MM.1S (cell line): Measurements from ENCODE around the gene HMX2.

Experiments
- DNase-seq: peaks from one replicate; pipeline ENCODE4 v3.0.0-alpha.2; 2015
- H2AFZ ChIP-seq: fragments of 300-600 bp; sonication (generic); 2 replicates; pipeline ENCODE4 v1.6.0; 2016; ENCODE audit warnings: antibody characterized with exemption, low read length
- H3F3A ChIP-seq: fragments of 300-600 bp; sonication (generic); 2 replicates; pipeline ENCODE4 v1.6.1; 2016; ENCODE audit warnings: mild to moderate bottlenecking, antibody characterized with exemption, low read length, moderate library complexity, mixed read lengths; ENCODE audit not compliant: insufficient read depth
- H3K27ac ChIP-seq: fragments of 300-600 bp; sonication (generic); 2 replicates; pipeline ENCODE4 v1.5.1; 2016; ENCODE audit warnings: mild to moderate bottlenecking, low read length
- H3K27me3 ChIP-seq: fragments of 300-600 bp; sonication (generic); replicated peaks from 2 replicates; pipeline ENCODE4 v1.6.0; 2016; ENCODE audit warnings: low read length; ENCODE audit not compliant: insufficient read depth
- H3K36me3 ChIP-seq: fragments of 300-600 bp; sonication (generic); replicated peaks from 2 replicates; pipeline ENCODE4 v1.6.1; 2016; ENCODE audit warnings: mild to moderate bottlenecking, low read length, mixed read lengths; ENCODE audit not compliant: insufficient read depth
- H3K4me1 ChIP-seq: fragments of 300-600 bp; sonication (generic); 2 replicates; pipeline ENCODE4 v1.6.1; 2016; ENCODE audit warnings: low read length, mixed read lengths
- H3K4me2 ChIP-seq: fragments of 300-600 bp; sonication (generic); 2 replicates; pipeline ENCODE4 v1.6.0; 2016; ENCODE audit warnings: low read depth, low read length
- H3K4me3 ChIP-seq: fragments of 300-600 bp; sonication (generic); 2 replicates; pipeline ENCODE4 v1.5.1; 2016; ENCODE audit warnings: low read length, mixed read lengths
- H3K79me2 ChIP-seq: fragments of 300-600 bp; sonication (generic); 2 replicates; pipeline ENCODE4 v1.6.1; 2016; ENCODE audit warnings: mixed run types, low read length, mixed read lengths
- H3K9ac ChIP-seq: fragments of 300-600 bp; sonication (generic); 2 replicates; pipeline ENCODE4 v1.6.1; 2016; ENCODE audit warnings: low read length, mixed read lengths
- H3K9me2 ChIP-seq: fragments of 300-600 bp; sonication (generic); replicated peaks from 2 replicates; pipeline ENCODE4 v1.6.1; 2016; ENCODE audit warnings: mild to moderate bottlenecking, low read length, mixed read lengths; ENCODE audit not compliant: insufficient read depth
- H3K9me3 ChIP-seq: fragments of 300-600 bp; sonication (generic); replicated peaks from 2 replicates; pipeline ENCODE4 v1.6.1; 2016; ENCODE audit warnings: mild to moderate bottlenecking, low read length, mixed read lengths; ENCODE audit not compliant: insufficient read depth
- H4K20me1 ChIP-seq: fragments of 300-600 bp; sonication (generic); 2 replicates; pipeline ENCODE4 v1.6.1; 2016; ENCODE audit warnings: mild to moderate bottlenecking, low read length, moderate library complexity, mixed read lengths; ENCODE audit not compliant: insufficient read depth
- CTCF ChIP-seq: fragments of 300-600 bp; sonication (generic); IDR thresholded peaks from 2 replicates; pipeline ENCODE4 v1.5.1; 2016; ENCODE audit warnings: antibody characterized with exemption, low read length, mixed read lengths
- EZH2 ChIP-seq: fragments of 300-600 bp; sonication (generic); optimal IDR thresholded peaks from 2 replicates; pipeline ENCODE3; 2017; ENCODE audit warnings: low read depth, mild to moderate bottlenecking, antibody characterized with exemption, low read length, mixed read lengths
- EZH2phosphoT487 ChIP-seq: fragments of 300-600 bp; sonication (generic); IDR thresholded peaks from 2 replicates; pipeline ENCODE4 v1.6.1; 2018; ENCODE audit warnings: antibody characterized with exemption, low read length

Gene HMX2

GRCh38 chr10:123134343-123134914 lies 13.5 kb upstream of the HMX2 start:
- Histone ChIP-seq H3K4me1 (no peaks in the 10 kb centered on the region), H3K27me3 (peaks cover 7% of the 10 kb centered on the region), H3K4me3 (no peak overlapping the region), H3K9ac (no peak overlapping the region), H3K36me3 (no peaks in the 10 kb centered on the region), H3K9me3 (no peaks in the 10 kb centered on the region), H3F3A (no peaks in the 10 kb centered on the region), H3K27ac (no peak overlapping the region), H3K4me2 (no peak overlapping the region), H2AFZ (no peak overlapping the region), H3K79me2 (no peaks in the 10 kb centered on the region), H4K20me1 (no peaks in the 10 kb centered on the region), H3K9me2 (no peaks in the 10 kb centered on the region)
- no peak for TF ChIP-seq EZH2phosphoT487
- TF ChIP-seq CTCF, result no peak
- TF ChIP-seq EZH2, result no peak
- no peak for DNase-seq

GRCh38 chr10:123134915-123135414 lies 13.0 kb upstream of the HMX2 start:
- Histone ChIP-seq H3K4me1 (no peaks in the 10 kb centered on the region), H4K20me1 (no peaks in the 10 kb centered on the region), H3K9me3 (no peaks in the 10 kb centered on the region), H2AFZ (no peak overlapping the region), H3K9me2 (no peaks in the 10 kb centered on the region), H3K36me3 (no peaks in the 10 kb centered on the region), H3K27ac (no peak overlapping the region), H3K4me2 (no peak overlapping the region), H3K9ac (no peak overlapping the region), H3K27me3 (peaks cover 13% of the 10 kb centered on the region), H3K4me3 (no peak overlapping the region), H3K79me2 (no peaks in the 10 kb centered on the region), H3F3A (no peaks in the 10 kb centered on the region)
- no peak for DNase-seq
- TF ChIP-seq EZH2 (no peak), CTCF (no peak), EZH2phosphoT487 (no peak)

- H2AFZ ChIP-seq, result no peak within 1 kb of the TSS
- no peaks in the 10 kb centered on the region for H3K4me1 ChIP-seq
- no peak within 1 kb of the TSS for H3K4me3 ChIP-seq
Measured at GRCh38 chr10:123135415-123136141, 12.4 kb upstream of the HMX2 start, which contains the start of gene HMX3. Gene HMX3, plus strand, starts transcription at chr10:123135970. Its CDS starts 81 bp downstream, at chr10:123136051.

More at GRCh38 chr10:123135415-123136141, 12.4 kb upstream of the HMX2 start, which contains the start of gene HMX3:
- H3K4me2 ChIP-seq, result no peak within 1 kb of the TSS
- no peaks in the 10 kb centered on the region for H3K9me2 ChIP-seq
- H4K20me1 ChIP-seq, result no peaks in the 10 kb centered on the region
- H3K9ac ChIP-seq, result no peak within 1 kb of the TSS
- TF ChIP-seq CTCF (no peak), EZH2phosphoT487 (no peak), EZH2 (no peak)
- DNase-seq, result no peak
- H3K36me3 ChIP-seq, result no peaks in the 10 kb centered on the region
- no peaks in the 10 kb centered on the region for H3F3A ChIP-seq
- no peaks in the 10 kb centered on the region for H3K9me3 ChIP-seq
- no peak within 1 kb of the TSS for H3K27ac ChIP-seq
- peaks cover 18% of the 10 kb centered on the region for H3K27me3 ChIP-seq
- no peaks in the 10 kb centered on the region for H3K79me2 ChIP-seq
